Tibial artery (tissue), 4 donors: Measurements from ENCODE around the gene UBLCP1.

Experiments
- DNase-seq, 2 donors: peaks; one replicate each; pipeline ENCODE4 v3.0.0-alpha.2; 2019
- H3K27ac ChIP-seq, 2 donors: fragments of 200-600 bp; sonication (generic) in 1 of 2; 1 replicate in 1 of 2; 2 replicates in 1 of 2; pipeline ENCODE4 v1.5.1; 2018 to 2019; ENCODE audit warnings: mild to moderate bottlenecking in 1 of 2
- H3K27me3 ChIP-seq, 2 donors: fragments of 200-600 bp; sonication (generic) in 1 of 2; one replicate each; pipeline versions ENCODE4 v1.5.1 to v1.6.0; 2016 to 2019
- H3K36me3 ChIP-seq, 3 donors: fragments of 200-600 bp; sonication (generic) in 2 of 3; one replicate each; pipeline ENCODE4 v1.5.1; 2016 to 2019; ENCODE audit warnings: mild to moderate bottlenecking in 2 of 3
- H3K4me1 ChIP-seq, 4 donors: fragments of 200-600 bp; sonication (generic) in 2 of 4; 1 replicate in 3 of 4; 2 replicates in 1 of 4; pipeline ENCODE4 v1.5.1; 2016 to 2019
- H3K4me3 ChIP-seq, 2 donors: fragments of 200-600 bp; sonication (generic) in 1 of 2; 1 replicate in 1 of 2; 2 replicates in 1 of 2; pipeline ENCODE4 v1.5.1; 2018 to 2019; ENCODE audit warnings: mild to moderate bottlenecking in 2 of 2
- H3K9me3 ChIP-seq, 3 donors: fragments of 200-600 bp; sonication (generic) in 1 of 3; one replicate each; pipeline ENCODE4 v1.5.1; 2016 to 2019
- intact Hi-C: fragments of 100-400 bp; cut with DNase I; formaldehyde crosslinking; loops from one replicate; pipeline ENCODE4 v1.15.0; 2023; ENCODE audit warnings: low total_unique reads
- TF ChIP-seq, protein P1 (sequence below), 2 experiments: fragments of 200-600 bp in 1 of 2; fragments of 450-650 bp in 1 of 2; IDR thresholded peaks; one replicate each; pipeline ENCODE4 v1.5.1; 2017 to 2019; ENCODE audit warnings: antibody characterized with exemption in 2 of 2, mild to moderate bottlenecking in 1 of 2, moderate library complexity in 1 of 2

UBLCP1 gene

DNA sequence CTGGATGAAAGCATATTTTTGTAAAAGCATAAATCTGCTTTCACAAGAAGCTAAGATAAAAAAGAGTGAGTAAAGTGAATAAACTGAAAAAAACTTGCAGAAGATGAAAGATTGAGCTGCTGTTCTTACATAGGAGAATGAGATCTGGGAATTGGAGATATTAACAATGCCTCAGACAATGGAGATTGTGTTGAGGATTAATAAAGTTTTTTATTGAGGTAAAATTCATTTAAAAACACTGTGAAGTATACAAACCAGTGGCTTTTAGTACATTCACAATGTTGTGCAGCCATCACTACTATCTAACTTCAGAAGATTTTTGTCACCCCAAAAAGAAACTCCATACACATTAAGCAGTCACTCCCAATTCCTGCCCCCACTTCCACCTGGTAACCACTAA is 19.7 kb upstream of the UBLCP1 start:
- no peak for DNase-seq
- intact Hi-C loops = no loop called here
- H3K36me3 ChIP-seq = no peaks in the 10 kb centered on the region
- no peaks in the 10 kb centered on the region for H3K4me1 ChIP-seq
- H3K27me3 ChIP-seq = no peaks in the 10 kb centered on the region
- H3K4me3 ChIP-seq = no peak overlapping the region
- no peaks in the 10 kb centered on the region for H3K9me3 ChIP-seq
- TF ChIP-seq, protein P1, sequence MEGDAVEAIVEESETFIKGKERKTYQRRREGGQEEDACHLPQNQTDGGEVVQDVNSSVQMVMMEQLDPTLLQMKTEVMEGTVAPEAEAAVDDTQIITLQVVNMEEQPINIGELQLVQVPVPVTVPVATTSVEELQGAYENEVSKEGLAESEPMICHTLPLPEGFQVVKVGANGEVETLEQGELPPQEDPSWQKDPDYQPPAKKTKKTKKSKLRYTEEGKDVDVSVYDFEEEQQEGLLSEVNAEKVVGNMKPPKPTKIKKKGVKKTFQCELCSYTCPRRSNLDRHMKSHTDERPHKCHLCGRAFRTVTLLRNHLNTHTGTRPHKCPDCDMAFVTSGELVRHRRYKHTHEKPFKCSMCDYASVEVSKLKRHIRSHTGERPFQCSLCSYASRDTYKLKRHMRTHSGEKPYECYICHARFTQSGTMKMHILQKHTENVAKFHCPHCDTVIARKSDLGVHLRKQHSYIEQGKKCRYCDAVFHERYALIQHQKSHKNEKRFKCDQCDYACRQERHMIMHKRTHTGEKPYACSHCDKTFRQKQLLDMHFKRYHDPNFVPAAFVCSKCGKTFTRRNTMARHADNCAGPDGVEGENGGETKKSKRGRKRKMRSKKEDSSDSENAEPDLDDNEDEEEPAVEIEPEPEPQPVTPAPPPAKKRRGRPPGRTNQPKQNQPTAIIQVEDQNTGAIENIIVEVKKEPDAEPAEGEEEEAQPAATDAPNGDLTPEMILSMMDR (IDR thresholded peaks at IDR 0.05) = no peak
- H3K27ac ChIP-seq = no peak overlapping the region

DNA sequence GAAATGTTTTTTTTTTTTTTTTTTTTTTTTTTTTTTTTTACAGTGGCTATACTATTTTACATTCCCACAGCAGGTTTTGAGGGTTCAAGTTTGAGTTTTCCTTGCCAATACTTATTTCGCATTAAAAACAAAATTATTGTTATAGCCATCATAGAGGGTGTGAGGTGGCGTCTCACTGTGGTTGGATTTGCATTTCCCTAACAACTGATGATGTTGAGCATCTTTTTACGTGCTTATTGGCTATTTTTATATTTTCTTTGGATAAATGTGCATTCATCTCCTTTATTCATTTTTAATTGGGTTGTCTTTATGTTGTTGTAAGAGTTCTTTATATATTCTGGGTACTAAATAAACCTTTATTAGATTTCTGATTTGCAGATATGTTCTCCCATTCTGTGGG is 18.9 kb upstream of the UBLCP1 start:
- no peaks in the 10 kb centered on the region for H3K4me1 ChIP-seq
- no peaks in the 10 kb centered on the region for H3K27me3 ChIP-seq
- no peaks in the 10 kb centered on the region for H3K9me3 ChIP-seq
- no peak for DNase-seq
- H3K27ac ChIP-seq = no peak overlapping the region
- H3K36me3 ChIP-seq = no peaks in the 10 kb centered on the region
- intact Hi-C loops = no loop called here
- TF ChIP-seq, protein P1 (IDR thresholded peaks at IDR 0.05) = no peak
- H3K4me3 ChIP-seq = no peak overlapping the region

DNA sequence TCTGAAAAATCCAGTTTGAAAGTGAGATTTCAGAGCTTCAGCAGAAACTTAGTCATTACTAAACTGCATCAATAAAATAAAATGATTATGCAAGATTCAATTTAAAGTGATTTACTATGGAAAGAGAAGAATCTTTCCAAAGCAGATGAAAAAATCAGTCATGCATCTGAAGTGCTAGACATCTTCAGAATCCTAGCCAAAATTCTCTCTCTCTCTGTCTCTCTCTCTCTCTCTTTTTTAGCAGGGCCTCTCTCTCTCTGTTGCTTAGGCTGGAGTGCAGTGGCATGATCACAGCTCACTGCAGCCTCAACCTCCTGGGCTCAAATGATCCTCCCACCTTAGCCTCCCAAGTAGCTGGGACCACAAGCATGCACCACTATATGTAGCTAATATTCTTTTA is 18.2 kb upstream of the UBLCP1 start:
- no peak for DNase-seq
- H3K9me3 ChIP-seq = no peaks in the 10 kb centered on the region
- no peaks in the 10 kb centered on the region for H3K36me3 ChIP-seq
- intact Hi-C loops = no loop called here
- no peak overlapping the region for H3K4me3 ChIP-seq
- no peak overlapping the region for H3K27ac ChIP-seq
- no peaks in the 10 kb centered on the region for H3K4me1 ChIP-seq
- H3K27me3 ChIP-seq = peaks cover 0 to 5% of the 10 kb centered on the region in 2 donors
- TF ChIP-seq, protein P1 (IDR thresholded peaks at IDR 0.05) = no peak

DNA sequence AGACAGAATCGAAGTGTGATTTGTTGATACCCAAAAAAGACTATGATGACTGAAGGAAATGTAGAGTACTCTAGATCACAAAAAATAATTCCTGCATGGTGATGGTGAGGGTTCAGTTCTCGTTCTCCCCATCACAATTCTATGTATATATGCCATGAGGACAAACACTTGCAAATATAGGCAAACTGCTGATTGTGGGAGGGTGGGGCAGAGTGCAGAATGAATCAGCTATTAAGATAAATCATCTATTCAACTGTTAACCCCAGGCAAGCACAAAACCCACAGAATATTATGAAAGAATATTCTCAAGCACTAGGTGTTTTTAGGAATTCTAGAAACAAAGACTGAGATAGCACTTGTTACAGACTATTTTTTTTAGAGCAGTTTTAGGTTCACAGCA is 13.9 kb upstream of the UBLCP1 start:
- no peak for DNase-seq
- H3K27me3 ChIP-seq = peaks cover 0 to 5% of the 10 kb centered on the region in 2 donors
- no peaks in the 10 kb centered on the region for H3K9me3 ChIP-seq
- no peak overlapping the region for H3K27ac ChIP-seq
- no peaks in the 10 kb centered on the region for H3K4me1 ChIP-seq
- intact Hi-C loops = no loop called here
- TF ChIP-seq, protein P1 (IDR thresholded peaks at IDR 0.05) = no peak
- no peak overlapping the region for H3K4me3 ChIP-seq
- H3K36me3 ChIP-seq = no peaks in the 10 kb centered on the region

DNA sequence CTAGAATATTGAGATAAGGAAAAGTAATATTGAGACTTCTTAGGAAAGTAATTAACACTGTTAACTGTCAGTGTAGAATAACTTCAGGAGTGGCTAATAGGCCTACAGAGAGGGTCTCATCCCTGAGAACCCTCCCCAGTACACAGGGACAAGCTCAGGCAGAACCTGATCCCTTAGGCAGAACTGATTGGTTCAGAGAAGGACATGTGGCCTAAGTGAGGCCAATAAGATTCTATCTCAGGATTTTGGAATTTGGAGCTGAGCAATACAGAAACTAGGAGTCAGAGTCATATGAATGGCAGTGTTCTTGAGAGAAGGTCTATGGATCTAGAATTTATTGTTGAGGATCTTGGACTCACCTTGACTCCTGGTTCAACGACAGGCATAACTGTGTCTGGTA is 10.9 kb upstream of the UBLCP1 start:
- DNase-seq = no peak
- intact Hi-C loops = no loop called here

More for the DNA sequence above, 10.9 kb upstream of the UBLCP1 start:
- Histone ChIP-seq H3K4me1 (no peaks in the 10 kb centered on the region), H3K27ac (no peak overlapping the region), H3K36me3 (no peaks in the 10 kb centered on the region), H3K4me3 (no peak overlapping the region), H3K9me3 (no peaks in the 10 kb centered on the region), H3K27me3 (peaks cover 0 to 26% of the 10 kb centered on the region in 2 donors)
- TF ChIP-seq, protein P1 (IDR thresholded peaks at IDR 0.05) = no peak
